CD4-positive, alpha-beta T cell treated with Interleukin-15 for 1 hour (primary cell): ENCODE data around the gene A4GNT.

Experiments used
- DNase-seq: peaks from one replicate; pipeline ENCODE4 v3.0.0-alpha.2; 2020

Gene A4GNT

GRCh38 chr3:138078096-138078495, 54.1 kb downstream of the A4GNT start:
- no peak for DNase-seq
